PC-3 (cell line): ENCODE results near the gene ENTPD1.

ENCODE experiments used
- CTCF ChIP-seq: fragments of 300-600 bp; sonication (generic); conservative IDR thresholded peaks from 2 replicates; pipeline ENCODE4 v1.5.1; 2017; ENCODE audit warnings: antibody characterized with exemption, low read depth, mild to moderate bottlenecking, low read length
- EZH2 ChIP-seq: fragments of 300-600 bp; sonication (generic); IDR thresholded peaks from one replicate; pipeline ENCODE4 v1.6.1; 2017; ENCODE audit warnings: antibody characterized with exemption, mild to moderate bottlenecking, low read length; ENCODE audit not compliant: unreplicated experiment
- EZH2phosphoT487 ChIP-seq: fragments of 300-600 bp; sonication (generic); IDR thresholded peaks from 2 replicates; pipeline ENCODE4 v1.6.1; 2018; ENCODE audit warnings: mild to moderate bottlenecking, antibody characterized with exemption, low read length, borderline replicate concordance

GRCh38 chr10:95872158-95872711 is 116.3 kb downstream of the ENTPD1 start:
- TF ChIP-seq CTCF, result no peak
- TF ChIP-seq EZH2, result no peak
- no peak for TF ChIP-seq EZH2phosphoT487
